ENCODE results near the gene ADD3. TPM values are rescaled to one million over a fixed set of nuclear protein-coding genes. Genes with fewer than 3 reads are reported as not detected.

ADD3 gene
- total RNA-seq, 2 donors from 2014 or later = 158 to 377 TPM

- peak overlapping the region; percentile 71 to 85 for H3K27ac ChIP-seq
- no peaks in the 10 kb centered on the region for H3K36me3 ChIP-seq
- H3K9me3 ChIP-seq = no peaks in the 10 kb centered on the region
- no peak for TF ChIP-seq CTCF (IDR thresholded peaks at IDR 0.05)
- H3K4me1 ChIP-seq = peaks cover 0 to 81% of the 10 kb centered on the region in 2 donors
- no peak overlapping the region for H3K4me3 ChIP-seq
- no peak for DNase-seq (ENCODE audit: low spot score)
- H3K27me3 ChIP-seq = no peaks in the 10 kb centered on the region
These were observed 67.9 kb downstream of the ADD3 start for GRCh38 chr10:110075686-110076085.

GRCh38 chr10:110076559-110077318 lies 69.0 kb downstream of the ADD3 start:
- H3K4me3 ChIP-seq = peak overlapping the region in 1 of 2 donors; percentile 31
- H3K4me1 ChIP-seq = peaks cover 0 to 85% of the 10 kb centered on the region in 2 donors
- no peak for TF ChIP-seq CTCF (IDR thresholded peaks at IDR 0.05)
- peak; percentile 81 for DNase-seq (ENCODE audit: low spot score)
- peak overlapping the region; percentile 71 to 85 for H3K27ac ChIP-seq
- no peaks in the 10 kb centered on the region for H3K9me3 ChIP-seq
- H3K27me3 ChIP-seq = no peaks in the 10 kb centered on the region
- no peaks in the 10 kb centered on the region for H3K36me3 ChIP-seq

GRCh38 chr10:110077436-110078130 lies 69.8 kb downstream of the ADD3 start:
- Histone ChIP-seq H3K4me1 (peaks cover 0 to 87% of the 10 kb centered on the region in 2 donors), H3K27me3 (no peaks in the 10 kb centered on the region), H3K27ac (peak overlapping the region; percentile 71 to 85), H3K36me3 (no peaks in the 10 kb centered on the region), H3K9me3 (no peaks in the 10 kb centered on the region), H3K4me3 (peak overlapping the region in 1 of 2 donors; percentile 31)
- DNase-seq (ENCODE audit: low spot score) = no peak
- TF ChIP-seq CTCF (IDR thresholded peaks at IDR 0.05) = no peak

DNA sequence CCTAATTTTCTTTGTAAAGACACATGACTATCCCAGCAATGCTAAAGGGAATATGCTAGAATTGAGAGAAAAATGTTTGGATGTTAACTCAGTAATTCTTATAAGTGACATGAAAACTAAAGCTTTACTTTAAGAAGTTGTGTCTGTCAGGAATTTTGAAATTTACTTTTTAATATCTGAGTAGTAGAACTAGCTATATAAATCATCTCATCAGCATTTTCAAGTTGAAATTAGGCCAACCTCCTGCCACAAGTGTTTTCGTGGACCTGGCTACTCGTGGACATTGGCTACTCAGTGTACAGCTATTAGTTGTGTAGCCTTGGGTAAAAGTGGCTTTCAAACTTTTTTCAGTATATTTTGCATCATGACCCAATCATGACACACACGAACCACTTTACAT lies 70.5 kb downstream of the ADD3 start:
- Histone ChIP-seq H3K9me3 (no peaks in the 10 kb centered on the region), H3K36me3 (no peaks in the 10 kb centered on the region), H3K27me3 (no peaks in the 10 kb centered on the region), H3K4me3 (no peak overlapping the region), H3K27ac (peak overlapping the region; percentile 71 to 85), H3K4me1 (peaks cover 0 to 87% of the 10 kb centered on the region in 2 donors)
- no peak for TF ChIP-seq CTCF (IDR thresholded peaks at IDR 0.05)
- no peak for DNase-seq (ENCODE audit: low spot score)

- Histone ChIP-seq H3K27me3 (no peaks in the 10 kb centered on the region), H3K9me3 (no peaks in the 10 kb centered on the region), H3K4me1 (peaks cover 0 to 71% of the 10 kb centered on the region in 2 donors), H3K27ac (peak overlapping the region; percentile 41 to 67), H3K36me3 (no peaks in the 10 kb centered on the region), H3K4me3 (no peak overlapping the region)
- no peak for DNase-seq (ENCODE audit: low spot score)
- no peak for TF ChIP-seq CTCF (IDR thresholded peaks at IDR 0.05)
These were observed 74.1 kb downstream of the ADD3 start for GRCh38 chr10:110081911-110082310.

All from right atrium auricular region (tissue), 2 donors.